CD14-positive monocyte (primary cell): ENCODE results near the gene SMTNL2. TPM values are rescaled to one million over a fixed set of nuclear protein-coding genes. Genes with fewer than 3 reads are reported as not detected.
A peak's percentile ranks its signal among the peaks of the same experiment; 100 is the strongest.
"Not testable (repeated sequence)": the region's sequence is repeated elsewhere in the genome, so short reads cannot be mapped to it uniquely, and the experiment has no call there.

Source experiments
- DNase-seq, 3 donors: peaks; one replicate each; pipeline ENCODE4 v3.0.0-alpha.2; 2011 to 2022
- H2AFZ ChIP-seq: 2 replicates; pipeline ENCODE4 v1.6.0; 2012; ENCODE audit warnings: mild to moderate bottlenecking, low read depth, low read length, inconsistent platforms; ENCODE audit not compliant: insufficient read depth, poor library complexity, severe bottlenecking
- H3K27ac ChIP-seq, 2 donors: 1 replicate in 1 of 2; 2 replicates in 1 of 2; pipeline ENCODE4 v1.5.1; 2012 to 2013; ENCODE audit warnings: low read length in 2 of 2, control low read depth in 1 of 2, inconsistent platforms in 1 of 2, low read depth in 1 of 2, mild to moderate bottlenecking in 1 of 2
- H3K27me3 ChIP-seq, 2 donors: one replicate each; pipeline versions ENCODE4 v1.6.0 to v1.6.1; 2011 to 2013; ENCODE audit warnings: low read length in 2 of 2; ENCODE audit not compliant: control insufficient read depth in 2 of 2, insufficient read depth in 2 of 2
- H3K36me3 ChIP-seq, 2 donors: replicated peaks in 1 of 2; 1 replicate in 1 of 2; 2 replicates in 1 of 2; pipeline versions ENCODE4 v1.5.1 to v1.6.1; 2012 to 2013; ENCODE audit warnings: low read length in 2 of 2, control low read depth in 1 of 2, inconsistent platforms in 1 of 2, mild to moderate bottlenecking in 1 of 2; ENCODE audit not compliant: insufficient read depth in 2 of 2, control insufficient read depth in 1 of 2
- H3K4me1 ChIP-seq, 2 donors: 1 replicate in 1 of 2; 2 replicates in 1 of 2; pipeline versions ENCODE4 v1.5.1 to v1.6.1; 2012 to 2013; ENCODE audit warnings: low read length in 2 of 2, control low read depth in 1 of 2, inconsistent platforms in 1 of 2, mild to moderate bottlenecking in 1 of 2, moderate library complexity in 1 of 2; ENCODE audit not compliant: insufficient read depth in 2 of 2, control insufficient read depth in 1 of 2
- H3K4me2 ChIP-seq: replicated peaks from 2 replicates; pipeline ENCODE3; 2012; ENCODE audit warnings: low read length, moderate library complexity, mild to moderate bottlenecking; ENCODE audit not compliant: poor library complexity, severe bottlenecking; ENCODE audit errors: extremely low read depth
- H3K4me3 ChIP-seq, 3 experiments: fragments of 200-600 bp in 1 of 3; sonication (generic) in 1 of 3; replicated peaks in 1 of 3; 1 replicate in 2 of 3; 2 replicates in 1 of 3; pipeline ENCODE4 v1.5.1; 2011 to 2013; ENCODE audit warnings: low read length in 3 of 3, mild to moderate bottlenecking in 3 of 3, control low read depth in 2 of 3, low read depth in 2 of 3, inconsistent platforms in 1 of 3, moderate library complexity in 1 of 3
- H3K79me2 ChIP-seq: 2 replicates; pipeline ENCODE4 v1.6.0; 2012; ENCODE audit warnings: mild to moderate bottlenecking, control low read depth, inconsistent platforms, low read length, moderate library complexity; ENCODE audit not compliant: insufficient read depth
- H3K9ac ChIP-seq: 2 replicates; pipeline ENCODE4 v1.6.0; 2017; ENCODE audit warnings: low read length, mild to moderate bottlenecking; ENCODE audit not compliant: insufficient read depth, poor library complexity, severe bottlenecking
- H3K9me3 ChIP-seq, 2 donors: replicated peaks in 1 of 2; 1 replicate in 1 of 2; 2 replicates in 1 of 2; pipeline versions ENCODE4 v1.5.1 to v1.6.1; 2012 to 2013; ENCODE audit warnings: low read length in 2 of 2, control low read depth in 1 of 2; ENCODE audit not compliant: control insufficient read depth in 1 of 2, insufficient read depth in 1 of 2
- H4K20me1 ChIP-seq: 2 replicates; pipeline ENCODE4 v1.6.0; 2012; ENCODE audit warnings: mild to moderate bottlenecking, low read length, control low read depth, moderate library complexity; ENCODE audit not compliant: insufficient read depth
- H3K27ac Mint-ChIP-seq, 7 donors: one replicate each; pipeline ENCODE4 v1.8.0; 2020; ENCODE audit warnings: mild to moderate bottlenecking in 7 of 7, mixed read lengths in 7 of 7, moderate library complexity in 6 of 7, inconsistent platforms in 2 of 7
- H3K27me3 Mint-ChIP-seq, 3 donors: one replicate each; pipeline ENCODE4 v1.8.0; 2021 to 2022; ENCODE audit warnings: low read depth in 3 of 3, mild to moderate bottlenecking in 3 of 3, mixed read lengths in 3 of 3, moderate library complexity in 3 of 3, inconsistent platforms in 1 of 3
- H3K36me3 Mint-ChIP-seq, 2 donors: one replicate each; pipeline ENCODE4 v1.8.0; 2020; ENCODE audit warnings: mixed read lengths in 2 of 2, inconsistent platforms in 1 of 2, mild to moderate bottlenecking in 1 of 2
- H3K4me1 Mint-ChIP-seq: one replicate; pipeline ENCODE4 v1.8.0; 2020; ENCODE audit warnings: mild to moderate bottlenecking, mixed read lengths
- H3K4me3 Mint-ChIP-seq, 2 donors: one replicate each; pipeline ENCODE4 v1.8.0; 2020; ENCODE audit warnings: mild to moderate bottlenecking in 2 of 2, mixed read lengths in 2 of 2, moderate library complexity in 1 of 2
- H3K9me3 Mint-ChIP-seq, 7 donors: one replicate each; pipeline ENCODE4 v1.8.0; 2020 to 2022; ENCODE audit warnings: mixed read lengths in 7 of 7, mild to moderate bottlenecking in 6 of 7, moderate library complexity in 6 of 7, inconsistent platforms in 2 of 7
- CTCF ChIP-seq: fragments of 200-600 bp; IDR thresholded peaks from one replicate; pipeline ENCODE4 v1.8.0; 2022; ENCODE audit warnings: antibody characterized with exemption, mild to moderate bottlenecking
- WGBS: methylation state at CpG from one replicate; pipeline ENCODE4 v1.1.5; 2013; ENCODE audit warnings: missing lambda C conversion rate; ENCODE audit not compliant: insufficient coverage; 5-methylcytosine and 5-hydroxymethylcytosine counted together
- intact Hi-C, 2 donors: fragments of 100-400 bp; cut with micrococcal nuclease; formaldehyde crosslinking; loops; one replicate each; pipeline versions ENCODE4 v1.15.0 to v1.15.1; 2023
- polyA plus RNA-seq, 3 donors: library from polyadenylated mRNA; depleted of rRNA in 1 of 3; unstranded in 2 of 3; stranded (reverse) in 1 of 3; fragments of 300-500 nt in 2 of 3; fragments of >200 nt in 1 of 3; fragmentation: Illumina TruSeq in 2 of 3; gene quantifications; 1 replicate in 2 of 3; 2 replicates in 1 of 3; pipeline ENCODE4 v1.2.3, GENCODE V29; 2012 to 2021

Gene SMTNL2
- polyA plus RNA-seq, 3 donors = 0.08 TPM; not detected in 2

GRCh38 chr17:4640569-4641188, 56.4 kb downstream of the SMTNL2 start:
- Histone ChIP-seq H3K4me3 (peak overlapping the region in 1 of 3 experiments; percentile 25), H3K9me3 (peaks cover 1 to 18% of the 10 kb centered on the region in 2 donors), H3K27me3 (peaks cover 31 to 60% of the 10 kb centered on the region in 2 donors), H3K4me1 (peaks cover 36 to 42% of the 10 kb centered on the region in 2 donors)
- DNase-seq, H3K27ac ChIP-seq, intact Hi-C loops, H3K27ac Mint-ChIP-seq, H3K4me2 ChIP-seq, H3K36me3 ChIP-seq, H3K79me2 ChIP-seq, H4K20me1 ChIP-seq, H3K9ac ChIP-seq, H2AFZ ChIP-seq: not testable (repeated sequence)
- Mint-ChIP-seq H3K36me3 (peaks cover 9 to 13% of the 10 kb centered on the region in 2 donors), H3K9me3 (peaks cover 0 to 31% (median 10%) of the 10 kb centered on the region in 7 donors), H3K27me3 (peaks cover 63 to 78% (median 63%) of the 10 kb centered on the region in 3 donors), H3K4me1 (peaks cover 49% of the 10 kb centered on the region), H3K4me3 (peak overlapping the region in 1 of 2 donors; percentile 86)
- 3% methylated on average over 6 of the region's 39 CpGs for WGBS

DNA sequence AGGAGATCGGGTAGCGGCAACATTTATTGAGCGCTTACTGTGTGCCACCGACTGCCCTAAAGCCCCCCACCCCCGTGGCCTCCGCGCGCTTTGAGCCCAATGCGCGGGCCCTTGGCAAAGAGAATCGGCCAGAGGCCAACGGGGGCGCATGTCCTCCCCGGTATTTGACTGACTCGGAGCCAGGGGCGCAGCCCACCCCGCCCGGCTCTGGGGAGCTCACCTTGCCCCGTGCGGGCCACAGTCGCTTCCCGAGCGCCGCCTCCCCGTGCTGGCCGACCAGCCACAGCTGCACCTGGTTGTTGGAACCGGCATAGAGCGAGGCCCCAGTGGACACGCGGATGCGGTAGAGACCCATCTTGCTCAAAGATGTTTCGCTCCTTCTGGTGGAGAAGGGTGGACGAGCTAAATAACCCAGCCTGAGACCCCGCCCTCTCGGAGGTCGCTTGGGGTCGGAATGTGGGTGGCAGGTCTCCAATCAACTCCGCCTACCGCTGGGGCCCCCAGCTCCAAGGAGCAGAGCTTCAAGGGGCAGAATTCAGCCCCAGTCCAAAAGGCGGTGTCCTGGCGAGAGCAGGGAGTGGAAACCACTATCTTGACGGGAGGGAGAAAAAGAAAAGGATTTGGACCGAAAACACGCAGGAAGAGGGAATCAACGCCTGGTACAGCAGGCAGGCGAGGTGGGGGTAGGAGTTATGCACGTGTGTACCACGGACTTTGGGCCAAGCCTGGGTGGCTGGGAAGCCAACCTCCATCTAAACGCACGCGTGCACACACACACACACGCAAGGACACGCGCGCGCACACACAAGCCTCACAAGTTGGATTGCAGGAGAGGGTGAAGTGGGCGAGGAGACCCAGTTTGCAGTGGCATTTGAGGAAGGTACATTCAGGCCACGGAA, 57.2 kb downstream of the SMTNL2 start, which contains the start of gene ALOX15:
ALOX15 (minus strand) TSS at position 382 of the 899 bp plus-strand sequence; CDS start at position 355, 27 bp downstream.
- Histone ChIP-seq H3K79me2 (no peaks in the 10 kb centered on the region), H3K4me3 (peak within 1 kb of the TSS in 1 of 3 experiments; percentile 25), H2AFZ (no peak within 1 kb of the TSS), H3K36me3 (no peaks in the 10 kb centered on the region), H3K27me3 (peaks cover 31 to 60% of the 10 kb centered on the region in 2 donors), H3K4me2 (no peak within 1 kb of the TSS), H3K27ac (no peak within 1 kb of the TSS), H3K4me1 (peaks cover 35 to 42% of the 10 kb centered on the region in 2 donors), H4K20me1 (no peaks in the 10 kb centered on the region), H3K9me3 (peaks cover 10 to 18% of the 10 kb centered on the region in 2 donors), H3K9ac (no peak within 1 kb of the TSS)
- 8% methylated on average over 50 of the region's 58 CpGs for WGBS
- peaks cover 9 to 13% of the 10 kb centered on the region in 2 donors for H3K36me3 Mint-ChIP-seq
- no peak for TF ChIP-seq CTCF
- H3K4me1 Mint-ChIP-seq = peaks cover 49% of the 10 kb centered on the region
- H3K27me3 Mint-ChIP-seq = peaks cover 61 to 80% (median 63%) of the 10 kb centered on the region in 3 donors
- peak within 1 kb of the TSS in 1 of 7 donors; percentile 50 for H3K27ac Mint-ChIP-seq
- peaks cover 0 to 40% (median 18%) of the 10 kb centered on the region in 7 donors for H3K9me3 Mint-ChIP-seq
- no peak for DNase-seq
- H3K4me3 Mint-ChIP-seq = peak within 1 kb of the TSS in 1 of 2 donors; percentile 86
- intact Hi-C loops = no loop called here
